K562 (cell line): ENCODE measurements around the gene TMEM273. TPM values are rescaled to one million over a fixed set of nuclear protein-coding genes. Genes with fewer than 3 reads are reported as not detected.

Experiments
- ATAC-seq: fragments of 200-7000 bp; cut with Tn5 transposase; 3 replicates; pipeline ENCODE4 v1.9.1; 2020; ENCODE audit warnings: moderate library complexity
- BruUV-seq: library from RNA; stranded (reverse); fragments of 400-500 nt; replicated peaks from 2 replicates; lab custom pipeline; 2021; lab: Mats Ljungman, UMichigan
- CTCF ChIA-PET: fragments of 300-600 bp; formaldehyde crosslinking; extraction: SDS; loops from one replicate; lab custom pipeline; 2021; ENCODE audit warnings: low intra/inter-chr PET ratio; lab: Yijun Ruan, JAX
- POLR2A ChIA-PET: fragments of 300-600, 350-650 bp; sonication (Branson Sonifier 250); formaldehyde crosslinking; extraction: SDS; loops from one replicate; lab custom pipeline; 2021; ENCODE audit warnings: antibody characterized with exemption, inconsistent platforms; lab: Yijun Ruan, JAX
- DNase-seq, 4 experiments: peaks; one replicate each; pipeline versions ENCODE4 v3.0.0 to v3.0.0-alpha.2; 2011 to 2018; ENCODE audit warnings: low spot score in 3 of 4, mixed read lengths in 3 of 4; ENCODE audit errors: extremely low read depth in 1 of 4
- FAIRE-seq: peaks from 2 replicates; lab custom pipeline; 2011; peaks lifted over from hg19 to GRCh38; lab: Jason Lieb, UNC
- H2AFZ ChIP-seq: 2 replicates; pipeline ENCODE4 v1.6.0; 2011; ENCODE audit warnings: low read depth, low read length, control low read depth, inconsistent platforms
- H3K27ac ChIP-seq: fragments of 200-600 bp; 3 replicates; pipeline ENCODE4 v1.8.0; 2011; ENCODE audit warnings: low read depth, mild to moderate bottlenecking, control low read depth, inconsistent platforms, low read length, moderate library complexity, mixed read lengths; ENCODE audit errors: extremely low read depth
- H3K27me3 ChIP-seq, 2 experiments: fragments of 300-600 bp in 1 of 2; 2 replicates in 1 of 2; 3 replicates in 1 of 2; pipeline versions ENCODE4 v1.6.0 to v1.8.0; 2011; ENCODE audit warnings: inconsistent platforms in 2 of 2, low read length in 2 of 2, mild to moderate bottlenecking in 1 of 2, mixed read lengths in 1 of 2, moderate library complexity in 1 of 2; ENCODE audit not compliant: control insufficient read depth in 2 of 2, insufficient read depth in 2 of 2
- H3K36me3 ChIP-seq: fragments of 300-600 bp; 3 replicates; pipeline ENCODE4 v1.8.0; 2011; ENCODE audit warnings: mild to moderate bottlenecking, low read length, inconsistent platforms; ENCODE audit not compliant: control insufficient read depth, insufficient read depth
- H3K4me1 ChIP-seq, 2 experiments: fragments of 200-600 bp in 1 of 2; replicated peaks in 1 of 2; 2 replicates in 1 of 2; 3 replicates in 1 of 2; pipeline versions ENCODE4 v1.5.1 to v1.8.0; 2011; ENCODE audit warnings: inconsistent platforms in 2 of 2, low read length in 2 of 2, mild to moderate bottlenecking in 1 of 2, mixed read lengths in 1 of 2, moderate library complexity in 1 of 2; ENCODE audit not compliant: control insufficient read depth in 2 of 2, insufficient read depth in 2 of 2
- H3K4me2 ChIP-seq: 2 replicates; pipeline ENCODE4 v1.6.1; 2011; ENCODE audit warnings: low read length, control low read depth, inconsistent platforms, mixed read lengths; ENCODE audit not compliant: insufficient read depth
- H3K4me3 ChIP-seq: fragments of 200-600 bp; sonication (generic), shearing (Covaris generic); 2 replicates; pipeline ENCODE4 v1.5.1; 2016; ENCODE audit warnings: control low read depth, inconsistent platforms
- H3K79me2 ChIP-seq: fragments of 200-600 bp; 3 replicates; pipeline ENCODE4 v1.8.0; 2011; ENCODE audit warnings: low read length, inconsistent platforms; ENCODE audit not compliant: control insufficient read depth, insufficient read depth
- H3K9ac ChIP-seq, 2 experiments: 2 replicates each; pipeline versions ENCODE4 v1.6.0 to v1.6.1; 2011; ENCODE audit warnings: low read depth in 2 of 2, low read length in 2 of 2, control low read depth in 1 of 2, inconsistent platforms in 1 of 2, mild to moderate bottlenecking in 1 of 2, mixed read lengths in 1 of 2; ENCODE audit not compliant: insufficient read depth in 1 of 2
- H3K9me1 ChIP-seq: one replicate; pipeline ENCODE4 v1.6.0; 2011; ENCODE audit warnings: inconsistent platforms, mild to moderate bottlenecking, low read length, moderate library complexity; ENCODE audit not compliant: control insufficient read depth, insufficient read depth
- H3K9me3 ChIP-seq: replicated peaks from 2 replicates; pipeline ENCODE4 v1.5.1; 2011; ENCODE audit warnings: low read depth, low read length, inconsistent platforms; ENCODE audit not compliant: control insufficient read depth, insufficient read depth
- H4K20me1 ChIP-seq: replicated peaks from 2 replicates; pipeline ENCODE4 v1.6.1; 2011; ENCODE audit warnings: low read length, inconsistent platforms, mixed read lengths; ENCODE audit not compliant: control insufficient read depth, insufficient read depth
- ADNP ChIP-seq: fragments of 200-800 bp; sonication (Bioruptor generic); IDR thresholded peaks from 2 replicates; pipeline ENCODE4 v1.6.1; 2016; ENCODE audit warnings: missing genetic modification characterization, missing compliant biosample characterization
- ARHGAP35 ChIP-seq: fragments of 450-650 bp; IDR thresholded peaks from 2 replicates; pipeline ENCODE4 v1.6.1; 2018; ENCODE audit not compliant: partially characterized antibody
- DNMT1 ChIP-seq: fragments of 450-650 bp; IDR thresholded peaks from 2 replicates; pipeline ENCODE4 v1.6.1; 2016; ENCODE audit warnings: antibody characterized with exemption, mild to moderate bottlenecking
- E2F3 ChIP-seq: fragments of 250-450 bp; sonication (Bioruptor Pico); IDR thresholded peaks from 2 replicates; pipeline ENCODE4 v1.4.0; 2020; ENCODE audit warnings: mild to moderate bottlenecking
- GTF2A2 ChIP-seq: IDR thresholded peaks from 2 replicates; pipeline ENCODE4 v1.6.1; 2016; ENCODE audit warnings: mild to moderate bottlenecking, missing genetic modification characterization, missing compliant biosample characterization
- MEF2D ChIP-seq: conservative IDR thresholded peaks from 2 replicates; pipeline ENCODE4 v1.6.1; 2016; ENCODE audit warnings: low read depth, missing genetic modification characterization, missing compliant biosample characterization
- PCBP2 ChIP-seq: fragments of 200-400 bp; formaldehyde crosslinking; IDR thresholded peaks from 2 replicates; pipeline ENCODE4 v1.6.1; 2018; ENCODE audit warnings: low read length, low read depth, mild to moderate bottlenecking, moderate library complexity; ENCODE audit not compliant: poor library complexity, severe bottlenecking
- ZNF133 ChIP-seq: fragments of 250-450 bp; sonication (Bioruptor Pico); IDR thresholded peaks from 2 replicates; pipeline ENCODE4 v1.4.0; 2020; ENCODE audit warnings: mild to moderate bottlenecking
- WGBS: fragments of 100-300 bp; shearing (Covaris generic); methylation state at CpG from one replicate; pipeline ENCODE4 v1.1.6; 2016; ENCODE audit warnings: low coverage, mixed read lengths; ENCODE audit not compliant: insufficient coverage; ENCODE audit errors: missing lambda C conversion rate; 5-methylcytosine and 5-hydroxymethylcytosine counted together
- in situ Hi-C: fragments of 300-500 bp; cut with MboI; formaldehyde crosslinking; loops from 4 replicates; pipeline ENCODE4 v1.15.0; 2018; ENCODE audit warnings: inconsistent platforms, mixed read lengths
- intact Hi-C: fragments of 100-400 bp; cut with micrococcal nuclease; formaldehyde crosslinking; loops from 2 replicates; pipeline ENCODE4 v1.14.2; 2022
- polyA plus RNA-seq, 8 experiments: library from polyadenylated mRNA; depleted of rRNA in 4 of 8; stranded (reverse) in 5 of 8; unstranded in 3 of 8; fragments of >200 nt; fragmentation: Nextera tagmentation in 2 of 8; fragmentation: Illumina TruSeq in 1 of 8; extraction: Ambion mirVana in 2 of 8; extraction: Trizol in 1 of 8; gene quantifications; 2 replicates each; pipeline versions ENCODE4 v1.2.1 to v1.2.3, GENCODE V29; 2011 to 2014; ENCODE audit warnings: inconsistent platforms in 1 of 8, missing spikeins in 1 of 8
- total RNA-seq, 7 experiments: library from RNA; depleted of rRNA in 6 of 7; stranded (reverse); fragments of >200 nt in 6 of 7; fragmentation: Illumina TruSeq in 2 of 7; extraction: Trizol in 2 of 7; gene quantifications; 2 replicates each; pipeline versions ENCODE4 v1.2.1 to v1.2.3, GENCODE V29; 2011 to 2021; ENCODE audit warnings: low replicate concordance in 1 of 7
- TF ChIP-seq, protein P1 (sequence below): fragments of 250-450 bp; sonication (Bioruptor Pico); IDR thresholded peaks from 2 replicates; pipeline ENCODE4 v1.5.0; 2021; ENCODE audit warnings: mild to moderate bottlenecking, moderate library complexity
- TF ChIP-seq, protein P2 (sequence below): fragments of 150-350 bp; conservative IDR thresholded peaks from 2 replicates; pipeline ENCODE4 v1.6.1; 2014; ENCODE audit warnings: low read length
- TF ChIP-seq, protein P3 (sequence below): fragments of 450-650 bp; formaldehyde crosslinking; conservative IDR thresholded peaks from 2 replicates; pipeline ENCODE4 v1.4.0; 2022; ENCODE audit warnings: mild to moderate bottlenecking, missing genetic modification characterization
- TF ChIP-seq, protein P4 (sequence below): fragments of 250-450 bp; sonication (Bioruptor Pico); IDR thresholded peaks from 2 replicates; pipeline ENCODE4 v1.4.0; 2020; ENCODE audit warnings: mild to moderate bottlenecking, moderate library complexity

Gene TMEM273
- total and polyA plus RNA-seq, 9 of the 15 experiments (the other 6 are each of a cell fraction or from before 2014, with no cell fraction given) = 39.2 to 131 (median 95.6) TPM

DNA sequence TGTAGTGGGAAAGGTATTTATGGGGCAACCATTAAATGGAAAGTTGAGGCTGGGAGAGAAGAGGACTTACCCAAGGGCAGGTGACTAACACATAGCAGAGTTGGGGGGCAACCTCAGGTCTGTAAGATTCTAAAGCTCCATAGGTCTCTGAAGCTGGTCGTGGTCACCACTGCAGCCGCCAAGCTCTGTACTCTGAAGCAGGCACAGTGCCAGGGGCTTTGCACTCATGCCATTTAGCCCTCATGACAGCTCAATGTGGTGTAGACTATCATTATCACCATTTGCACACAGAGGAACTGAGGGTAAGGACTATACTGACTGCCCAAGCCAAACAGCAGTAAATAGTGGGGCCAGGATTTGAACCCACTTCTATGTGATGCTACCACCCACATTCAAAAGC, 32.5 kb upstream of the TMEM273 start:
- DNase-seq = no peak
- CTCF ChIA-PET = no interaction called here
- no peak for FAIRE-seq
- no peaks in the 10 kb centered on the region for H3K36me3 ChIP-seq
- H2AFZ ChIP-seq = no peak overlapping the region
- in situ Hi-C loops = no loop called here
- BruUV-seq = no TSS peak
- H3K9me1 ChIP-seq = no peaks in the 10 kb centered on the region
- no peak overlapping the region for H3K4me3 ChIP-seq
- no peaks in the 10 kb centered on the region for H3K79me2 ChIP-seq
- intact Hi-C loops = no loop called here
- H3K27ac ChIP-seq = no peak overlapping the region
- WGBS = 29% methylated on average over 2 of the region's 2 CpGs
- H3K9me3 ChIP-seq = no peaks in the 10 kb centered on the region
- POLR2A ChIA-PET = interaction anchor here (0.6 to 2.1 kb wide), 3 partner anchors 13 to 50 kb away, joined by 3 to 4 read pairs (median 3); no protein-coding TSS in a partner anchor
- H4K20me1 ChIP-seq = no peaks in the 10 kb centered on the region
- no peak overlapping the region for H3K9ac ChIP-seq
- H3K4me1 ChIP-seq = peaks cover 10 to 21% of the 10 kb centered on the region in 2 experiments
- no peaks in the 10 kb centered on the region for H3K27me3 ChIP-seq
- H3K4me2 ChIP-seq = no peak overlapping the region
- ATAC-seq = no peak
- TF ChIP-seq GTF2A2 (tag) (no peak), ADNP (tag) (no peak), MEF2D (tag) (no peak), DNMT1 (no peak), ARHGAP35 (no peak), ZNF133 (CRISPR knock-in tag) (no peak), PCBP2 (no peak), E2F3 (no peak)
- TF ChIP-seq, protein P1, sequence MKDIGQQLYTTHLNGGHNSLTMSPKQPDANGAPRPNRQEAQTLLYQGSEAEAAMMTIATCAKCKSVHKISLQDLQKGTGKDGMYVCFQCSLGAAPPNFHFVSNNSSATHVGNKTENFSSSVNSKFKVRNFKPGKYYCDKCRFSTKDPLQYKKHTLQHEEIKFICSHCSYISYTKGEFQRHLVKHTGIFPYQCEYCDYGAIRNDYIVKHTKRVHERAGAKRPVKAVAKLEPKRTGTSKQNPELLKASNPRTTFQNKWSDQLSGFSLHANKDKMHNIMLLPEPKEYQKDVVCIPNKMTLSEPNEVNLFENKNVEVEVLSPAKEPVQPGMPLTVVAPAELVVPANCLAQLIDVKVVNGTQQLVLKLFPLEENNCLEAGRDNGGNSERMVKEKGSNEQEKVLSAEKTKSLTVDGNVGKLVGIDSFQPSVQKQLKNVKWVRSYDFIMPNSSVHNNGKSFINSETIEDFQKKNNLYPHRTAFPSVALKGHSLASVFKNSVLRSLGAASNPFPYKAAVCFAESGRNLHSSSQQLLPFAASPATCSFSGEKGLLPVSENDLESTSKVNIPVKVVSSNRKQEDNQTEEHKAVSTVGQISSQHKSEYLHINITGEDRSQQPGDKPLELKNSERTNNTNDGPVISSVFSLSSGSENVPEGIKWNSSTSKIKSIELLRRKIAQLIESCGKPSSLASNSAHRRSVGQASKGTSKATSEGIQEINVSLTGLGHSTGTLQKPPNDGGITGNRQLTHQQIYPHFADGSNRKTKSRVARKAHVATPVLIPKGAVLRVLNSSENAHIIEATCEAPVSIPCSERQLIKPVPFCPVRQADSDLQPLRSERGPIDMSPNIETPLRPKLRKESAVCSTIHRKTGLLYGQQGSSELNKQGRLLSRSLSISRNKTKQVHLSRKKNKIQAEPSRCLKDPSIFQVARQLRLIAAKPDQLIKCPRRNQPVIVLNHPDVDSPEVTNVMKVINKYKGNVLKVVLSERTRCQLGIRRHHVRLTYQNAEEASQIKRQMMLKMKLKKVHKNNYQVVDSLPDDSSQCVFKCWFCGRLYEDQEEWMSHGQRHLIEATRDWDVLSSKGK = no peak
- TF ChIP-seq, protein P2, sequence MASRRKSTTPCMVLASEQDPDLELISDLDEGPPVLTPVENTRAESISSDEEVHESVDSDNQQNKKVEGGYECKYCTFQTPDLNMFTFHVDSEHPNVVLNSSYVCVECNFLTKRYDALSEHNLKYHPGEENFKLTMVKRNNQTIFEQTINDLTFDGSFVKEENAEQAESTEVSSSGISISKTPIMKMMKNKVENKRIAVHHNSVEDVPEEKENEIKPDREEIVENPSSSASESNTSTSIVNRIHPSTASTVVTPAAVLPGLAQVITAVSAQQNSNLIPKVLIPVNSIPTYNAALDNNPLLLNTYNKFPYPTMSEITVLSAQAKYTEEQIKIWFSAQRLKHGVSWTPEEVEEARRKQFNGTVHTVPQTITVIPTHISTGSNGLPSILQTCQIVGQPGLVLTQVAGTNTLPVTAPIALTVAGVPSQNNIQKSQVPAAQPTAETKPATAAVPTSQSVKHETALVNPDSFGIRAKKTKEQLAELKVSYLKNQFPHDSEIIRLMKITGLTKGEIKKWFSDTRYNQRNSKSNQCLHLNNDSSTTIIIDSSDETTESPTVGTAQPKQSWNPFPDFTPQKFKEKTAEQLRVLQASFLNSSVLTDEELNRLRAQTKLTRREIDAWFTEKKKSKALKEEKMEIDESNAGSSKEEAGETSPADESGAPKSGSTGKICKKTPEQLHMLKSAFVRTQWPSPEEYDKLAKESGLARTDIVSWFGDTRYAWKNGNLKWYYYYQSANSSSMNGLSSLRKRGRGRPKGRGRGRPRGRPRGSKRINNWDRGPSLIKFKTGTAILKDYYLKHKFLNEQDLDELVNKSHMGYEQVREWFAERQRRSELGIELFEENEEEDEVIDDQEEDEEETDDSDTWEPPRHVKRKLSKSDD = no peak
- TF ChIP-seq, protein P3, sequence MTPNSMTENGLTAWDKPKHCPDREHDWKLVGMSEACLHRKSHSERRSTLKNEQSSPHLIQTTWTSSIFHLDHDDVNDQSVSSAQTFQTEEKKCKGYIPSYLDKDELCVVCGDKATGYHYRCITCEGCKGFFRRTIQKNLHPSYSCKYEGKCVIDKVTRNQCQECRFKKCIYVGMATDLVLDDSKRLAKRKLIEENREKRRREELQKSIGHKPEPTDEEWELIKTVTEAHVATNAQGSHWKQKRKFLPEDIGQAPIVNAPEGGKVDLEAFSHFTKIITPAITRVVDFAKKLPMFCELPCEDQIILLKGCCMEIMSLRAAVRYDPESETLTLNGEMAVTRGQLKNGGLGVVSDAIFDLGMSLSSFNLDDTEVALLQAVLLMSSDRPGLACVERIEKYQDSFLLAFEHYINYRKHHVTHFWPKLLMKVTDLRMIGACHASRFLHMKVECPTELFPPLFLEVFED = no peak
- TF ChIP-seq, protein P4, sequence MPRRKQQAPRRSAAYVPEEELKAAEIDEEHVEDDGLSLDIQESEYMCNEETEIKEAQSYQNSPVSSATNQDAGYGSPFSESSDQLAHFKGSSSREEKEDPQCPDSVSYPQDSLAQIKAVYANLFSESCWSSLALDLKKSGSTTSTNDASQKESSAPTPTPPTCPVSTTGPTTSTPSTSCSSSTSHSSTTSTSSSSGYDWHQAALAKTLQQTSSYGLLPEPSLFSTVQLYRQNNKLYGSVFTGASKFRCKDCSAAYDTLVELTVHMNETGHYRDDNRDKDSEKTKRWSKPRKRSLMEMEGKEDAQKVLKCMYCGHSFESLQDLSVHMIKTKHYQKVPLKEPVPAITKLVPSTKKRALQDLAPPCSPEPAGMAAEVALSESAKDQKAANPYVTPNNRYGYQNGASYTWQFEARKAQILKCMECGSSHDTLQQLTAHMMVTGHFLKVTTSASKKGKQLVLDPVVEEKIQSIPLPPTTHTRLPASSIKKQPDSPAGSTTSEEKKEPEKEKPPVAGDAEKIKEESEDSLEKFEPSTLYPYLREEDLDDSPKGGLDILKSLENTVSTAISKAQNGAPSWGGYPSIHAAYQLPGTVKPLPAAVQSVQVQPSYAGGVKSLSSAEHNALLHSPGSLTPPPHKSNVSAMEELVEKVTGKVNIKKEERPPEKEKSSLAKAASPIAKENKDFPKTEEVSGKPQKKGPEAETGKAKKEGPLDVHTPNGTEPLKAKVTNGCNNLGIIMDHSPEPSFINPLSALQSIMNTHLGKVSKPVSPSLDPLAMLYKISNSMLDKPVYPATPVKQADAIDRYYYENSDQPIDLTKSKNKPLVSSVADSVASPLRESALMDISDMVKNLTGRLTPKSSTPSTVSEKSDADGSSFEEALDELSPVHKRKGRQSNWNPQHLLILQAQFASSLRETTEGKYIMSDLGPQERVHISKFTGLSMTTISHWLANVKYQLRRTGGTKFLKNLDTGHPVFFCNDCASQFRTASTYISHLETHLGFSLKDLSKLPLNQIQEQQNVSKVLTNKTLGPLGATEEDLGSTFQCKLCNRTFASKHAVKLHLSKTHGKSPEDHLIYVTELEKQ (CRISPR knock-in tag) = no peak
